ENCODE measurements around the gene HPCAL1. TPM values are rescaled to one million over a fixed set of nuclear protein-coding genes. Genes with fewer than 3 reads are reported as not detected.
A peak's percentile ranks its signal among the peaks of the same experiment; 100 is the strongest.

The HPCAL1 gene
- total RNA-seq, 2 donors from 2014 or later, result 41.0 to 66.3 TPM

DNA sequence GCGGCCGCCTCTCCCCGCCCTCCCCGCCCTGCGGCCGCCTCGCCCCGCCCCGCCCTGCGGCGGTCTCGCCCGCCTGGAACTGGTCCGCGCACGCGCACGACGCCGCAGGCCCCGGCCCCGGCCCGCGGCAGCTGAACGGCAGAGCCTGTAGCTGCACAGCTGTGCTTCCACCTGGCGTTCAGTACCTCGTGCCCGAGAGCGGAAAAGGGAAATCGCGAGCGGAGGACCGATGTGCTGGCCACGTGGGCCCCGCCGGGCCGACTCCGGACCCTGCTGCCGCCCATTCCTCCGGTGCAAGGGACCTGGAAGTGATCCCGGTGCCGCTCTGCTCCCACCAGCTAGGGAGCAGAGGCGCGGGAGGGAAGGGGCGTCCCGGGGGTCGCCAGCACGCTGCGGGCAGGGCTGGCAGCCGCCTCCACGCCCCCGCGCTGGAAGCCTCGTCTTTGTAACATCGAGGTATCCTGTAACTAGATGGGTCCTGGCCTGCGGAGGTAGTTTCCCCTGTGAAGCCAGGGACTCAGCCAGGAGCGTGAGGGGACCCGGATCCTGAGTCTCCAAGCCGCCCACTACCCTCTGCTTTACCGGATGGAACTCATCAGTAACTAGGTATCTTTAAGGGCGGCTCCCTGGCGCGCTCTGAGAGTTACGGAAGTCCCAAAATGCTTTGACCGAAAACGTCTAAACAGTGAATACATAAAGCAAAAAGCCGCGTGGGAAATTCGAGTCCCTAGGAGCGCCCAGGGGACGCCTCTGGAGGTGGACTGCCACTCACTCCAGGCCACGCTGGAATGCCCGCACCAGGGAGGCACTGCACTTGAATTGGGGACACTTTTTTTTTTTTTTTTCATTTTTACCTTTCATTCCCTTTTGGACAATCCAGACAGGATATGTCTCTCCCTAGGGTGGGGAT lies 146.1 kb downstream of the HPCAL1 start:
- intact Hi-C loops (cut with DNase I), result no loop called here
- TF ChIP-seq POLR2A (IDR thresholded peaks at IDR 0.05), result peak; percentile 65 to 85 (median 84)
- TF ChIP-seq, protein P1, sequence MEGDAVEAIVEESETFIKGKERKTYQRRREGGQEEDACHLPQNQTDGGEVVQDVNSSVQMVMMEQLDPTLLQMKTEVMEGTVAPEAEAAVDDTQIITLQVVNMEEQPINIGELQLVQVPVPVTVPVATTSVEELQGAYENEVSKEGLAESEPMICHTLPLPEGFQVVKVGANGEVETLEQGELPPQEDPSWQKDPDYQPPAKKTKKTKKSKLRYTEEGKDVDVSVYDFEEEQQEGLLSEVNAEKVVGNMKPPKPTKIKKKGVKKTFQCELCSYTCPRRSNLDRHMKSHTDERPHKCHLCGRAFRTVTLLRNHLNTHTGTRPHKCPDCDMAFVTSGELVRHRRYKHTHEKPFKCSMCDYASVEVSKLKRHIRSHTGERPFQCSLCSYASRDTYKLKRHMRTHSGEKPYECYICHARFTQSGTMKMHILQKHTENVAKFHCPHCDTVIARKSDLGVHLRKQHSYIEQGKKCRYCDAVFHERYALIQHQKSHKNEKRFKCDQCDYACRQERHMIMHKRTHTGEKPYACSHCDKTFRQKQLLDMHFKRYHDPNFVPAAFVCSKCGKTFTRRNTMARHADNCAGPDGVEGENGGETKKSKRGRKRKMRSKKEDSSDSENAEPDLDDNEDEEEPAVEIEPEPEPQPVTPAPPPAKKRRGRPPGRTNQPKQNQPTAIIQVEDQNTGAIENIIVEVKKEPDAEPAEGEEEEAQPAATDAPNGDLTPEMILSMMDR (IDR thresholded peaks at IDR 0.05), result peak in 3 of 7 experiments; percentile 29 to 35 (median 32)

DNA sequence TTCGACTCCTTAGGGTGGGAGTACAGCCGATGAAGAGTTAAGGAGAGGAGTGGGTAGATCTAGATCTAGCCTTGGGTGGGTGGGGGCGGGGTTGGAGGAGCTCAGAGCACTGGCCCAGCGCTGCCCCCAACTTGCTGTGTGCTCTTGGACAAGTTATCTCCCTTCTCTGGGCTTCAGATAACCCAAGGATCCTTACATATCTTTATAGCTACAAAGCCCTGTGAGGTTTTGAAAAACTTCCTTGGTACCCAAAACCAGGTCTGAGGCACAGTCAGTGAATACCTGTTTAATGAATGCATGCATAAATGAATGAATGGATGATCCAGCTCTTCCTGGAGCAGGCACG lies 146.8 kb downstream of the HPCAL1 start:
- Histone ChIP-seq H3K27ac (peak overlapping the region in 1 of 4 donors; percentile 94), H3K27me3 (no peaks in the 10 kb centered on the region), H3K4me1 (peaks cover 57% of the 10 kb centered on the region), H3K4me3 (no peak overlapping the region), H3K36me3 (replicated peaks in 1 of 2; ENCODE audit: insufficient read depth in 1 of 2, low read depth in 2 of 2) (no peaks in the 10 kb centered on the region), H3K9me3 (no peaks in the 10 kb centered on the region)
- DNase-seq (no peak), ATAC-seq (no peak)
- no peak for TF ChIP-seq POLR2A (IDR thresholded peaks at IDR 0.05)
- TF ChIP-seq, protein P1 (IDR thresholded peaks at IDR 0.05), result no peak
- 57 to 61% methylated on average over 5 of the region's 5 CpGs for WGBS, 2 donors
- intact Hi-C loops (cut with DNase I), result no loop called here

More for the DNA sequence above, 146.1 kb downstream of the HPCAL1 start:
- WGBS, 2 donors, result 1 to 2% methylated on average over 12 to 57 of the region's 73 CpGs
- peaks cover 57% of the 10 kb centered on the region for H3K4me1 ChIP-seq
- peak overlapping the region; percentile 86 to 95 (median 94) for H3K27ac ChIP-seq
- ATAC-seq, result peak; percentile 84
- peak overlapping the region; percentile 32 to 34 for H3K4me3 ChIP-seq
- H3K27me3 ChIP-seq, result no peaks in the 10 kb centered on the region
- H3K9me3 ChIP-seq, result no peaks in the 10 kb centered on the region
- DNase-seq, result peak; percentile 93 to 94 (median 94)
- H3K36me3 ChIP-seq (replicated peaks in 1 of 2; ENCODE audit: insufficient read depth in 1 of 2, low read depth in 2 of 2), result no peaks in the 10 kb centered on the region

DNA sequence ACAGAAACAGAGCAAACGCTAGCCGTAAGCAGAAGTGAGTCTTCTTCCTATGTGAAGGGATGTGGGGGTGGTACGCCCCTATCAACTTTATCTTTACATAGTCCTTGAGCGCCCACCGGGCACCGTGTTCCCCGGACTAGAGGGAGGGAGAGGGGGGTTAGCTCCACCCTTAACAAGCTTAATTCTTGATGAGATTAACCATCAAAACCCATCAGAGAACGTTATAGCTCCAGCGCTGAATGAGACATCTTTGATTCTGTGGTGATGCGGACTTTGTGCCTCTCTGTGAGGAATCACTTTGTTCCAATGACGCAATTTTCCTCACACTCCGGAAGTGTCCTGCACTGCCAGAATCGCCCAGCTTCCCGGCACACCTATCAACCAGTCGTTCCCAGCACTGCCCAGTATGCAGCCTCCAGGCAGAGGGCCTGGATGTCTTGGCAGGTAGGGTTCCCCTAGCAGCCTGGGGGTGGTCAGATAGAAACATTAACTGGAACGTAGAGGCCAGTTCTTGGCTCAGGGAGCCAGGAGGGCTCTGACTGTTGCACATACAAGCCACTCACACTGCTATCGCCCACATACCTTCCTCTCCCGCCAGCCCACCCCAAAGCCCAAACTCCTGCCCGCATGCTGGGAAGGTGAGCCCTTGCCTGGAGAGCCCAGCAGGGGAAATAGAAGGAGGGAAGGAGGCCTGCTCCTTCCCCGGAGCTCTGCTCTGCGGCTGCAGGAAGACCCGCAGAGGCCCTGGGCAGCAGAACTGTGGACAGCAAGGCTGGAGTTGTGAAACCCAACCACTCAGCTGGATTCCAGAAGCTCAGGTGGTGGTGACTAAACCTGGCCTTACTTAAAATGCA lies 147.4 kb downstream of the HPCAL1 start:
- H3K9me3 ChIP-seq, result no peaks in the 10 kb centered on the region
- peak in 1 of 3 donors; percentile 11 for TF ChIP-seq POLR2A (IDR thresholded peaks at IDR 0.05)
- TF ChIP-seq, protein P1 (IDR thresholded peaks at IDR 0.05), result no peak
- no peaks in the 10 kb centered on the region for H3K27me3 ChIP-seq
- DNase-seq, result no peak
- peaks cover 54% of the 10 kb centered on the region for H3K4me1 ChIP-seq
- H3K36me3 ChIP-seq (replicated peaks in 1 of 2; ENCODE audit: insufficient read depth in 1 of 2, low read depth in 2 of 2), result no peaks in the 10 kb centered on the region
- no peak overlapping the region for H3K27ac ChIP-seq
- no peak overlapping the region for H3K4me3 ChIP-seq
- intact Hi-C loops (cut with DNase I), result no loop called here
- ATAC-seq, result no peak
- WGBS, 2 donors, result 66 to 72% methylated on average over 21 to 22 of the region's 22 CpGs

DNA sequence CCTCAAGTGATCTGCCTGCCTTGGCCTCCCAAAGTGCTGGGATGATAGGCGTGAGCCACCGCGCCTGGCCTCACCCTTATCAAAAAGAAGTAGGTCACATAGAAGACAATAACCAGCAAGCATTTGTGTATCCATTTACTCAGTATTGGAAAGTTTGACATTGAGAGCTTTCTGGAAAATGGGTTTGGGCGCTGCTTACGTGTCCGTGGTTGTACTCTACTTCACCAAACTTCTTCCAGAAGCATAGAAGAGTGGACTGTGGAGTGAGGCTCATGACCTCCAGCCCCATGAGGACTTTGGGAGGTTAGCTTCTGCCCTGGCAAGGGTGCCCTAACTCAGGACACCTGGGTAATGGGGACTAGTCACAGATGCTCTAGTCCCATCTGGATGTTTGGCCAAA lies 149.1 kb downstream of the HPCAL1 start:
- WGBS, 2 donors, result 76 to 89% methylated on average over 6 of the region's 6 CpGs
- DNase-seq, result no peak
- peaks cover 38% of the 10 kb centered on the region for H3K4me1 ChIP-seq
- no peak overlapping the region for H3K4me3 ChIP-seq
- H3K27ac ChIP-seq, result peak overlapping the region in 3 of 4 donors; percentile 27 to 56 (median 45)
- H3K36me3 ChIP-seq (replicated peaks in 1 of 2; ENCODE audit: insufficient read depth in 1 of 2, low read depth in 2 of 2), result no peaks in the 10 kb centered on the region
- H3K27me3 ChIP-seq, result no peaks in the 10 kb centered on the region
- no peak for ATAC-seq
- TF ChIP-seq POLR2A (IDR thresholded peaks at IDR 0.05), result no peak
- TF ChIP-seq, protein P1 (IDR thresholded peaks at IDR 0.05), result no peak
- intact Hi-C loops (cut with DNase I), result no loop called here
- no peaks in the 10 kb centered on the region for H3K9me3 ChIP-seq

All from body of pancreas (tissue), 4 donors.